Measurements from ENCODE around the gene WDR55.

DNA sequence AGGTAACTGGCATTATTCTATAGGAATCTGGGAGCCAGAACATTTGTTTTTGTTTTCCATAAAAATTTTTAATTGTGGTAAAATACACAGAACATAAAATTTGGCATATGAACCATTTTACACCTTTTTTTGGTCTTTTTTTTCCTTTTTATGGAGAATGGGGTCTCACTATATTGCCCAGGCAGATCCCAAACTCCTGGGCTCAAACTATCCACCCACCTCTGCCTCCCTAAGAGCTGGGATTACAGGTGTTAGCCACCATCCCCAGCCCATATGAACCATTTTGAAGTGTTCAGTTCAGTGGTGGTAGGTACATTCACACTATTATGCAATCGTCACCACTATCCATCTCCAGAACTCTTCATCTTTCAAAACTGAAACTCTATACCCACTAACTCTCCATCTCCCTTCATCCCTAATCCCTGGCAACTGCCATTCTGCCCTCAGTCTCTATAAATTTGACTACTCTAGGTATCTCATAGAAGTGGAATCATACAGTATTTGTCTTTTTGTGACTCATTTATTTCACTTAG is 48.9 kb downstream of the WDR55 start:
- no peak for TF ChIP-seq POLR2A (IDR thresholded peaks at IDR 0.05)
- TF ChIP-seq, protein P1, sequence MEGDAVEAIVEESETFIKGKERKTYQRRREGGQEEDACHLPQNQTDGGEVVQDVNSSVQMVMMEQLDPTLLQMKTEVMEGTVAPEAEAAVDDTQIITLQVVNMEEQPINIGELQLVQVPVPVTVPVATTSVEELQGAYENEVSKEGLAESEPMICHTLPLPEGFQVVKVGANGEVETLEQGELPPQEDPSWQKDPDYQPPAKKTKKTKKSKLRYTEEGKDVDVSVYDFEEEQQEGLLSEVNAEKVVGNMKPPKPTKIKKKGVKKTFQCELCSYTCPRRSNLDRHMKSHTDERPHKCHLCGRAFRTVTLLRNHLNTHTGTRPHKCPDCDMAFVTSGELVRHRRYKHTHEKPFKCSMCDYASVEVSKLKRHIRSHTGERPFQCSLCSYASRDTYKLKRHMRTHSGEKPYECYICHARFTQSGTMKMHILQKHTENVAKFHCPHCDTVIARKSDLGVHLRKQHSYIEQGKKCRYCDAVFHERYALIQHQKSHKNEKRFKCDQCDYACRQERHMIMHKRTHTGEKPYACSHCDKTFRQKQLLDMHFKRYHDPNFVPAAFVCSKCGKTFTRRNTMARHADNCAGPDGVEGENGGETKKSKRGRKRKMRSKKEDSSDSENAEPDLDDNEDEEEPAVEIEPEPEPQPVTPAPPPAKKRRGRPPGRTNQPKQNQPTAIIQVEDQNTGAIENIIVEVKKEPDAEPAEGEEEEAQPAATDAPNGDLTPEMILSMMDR (IDR thresholded peaks at IDR 0.05) = no peak
